Left lobe of liver (tissue), 2 donors: Measurements from ENCODE around the gene CIPC. TPM values are rescaled to one million over a fixed set of nuclear protein-coding genes. Genes with fewer than 3 reads are reported as not detected.

Source experiments
- ATAC-seq: fragments of 200-7000 bp; cut with Tn5 transposase; one replicate; pipeline ENCODE4 v1.9.1; 2020; ENCODE audit warnings: mild to moderate bottlenecking, moderate library complexity
- DNase-seq: peaks from one replicate; pipeline ENCODE4 v3.0.0-alpha.2; 2020; ENCODE audit warnings: low spot score
- total RNA-seq: library from RNA; stranded (reverse); gene quantifications from one replicate; pipeline ENCODE4 v1.2.1, GENCODE V29; 2021
- donor health status: DM: no; HTN: no; CAD: no; lungs with moderate emphysema.
- donor health status: DM: no; HTN: yes; CAD: no.

Gene CIPC
- total RNA-seq, 1 donor from 2014 or later = 11.8 TPM

DNA sequence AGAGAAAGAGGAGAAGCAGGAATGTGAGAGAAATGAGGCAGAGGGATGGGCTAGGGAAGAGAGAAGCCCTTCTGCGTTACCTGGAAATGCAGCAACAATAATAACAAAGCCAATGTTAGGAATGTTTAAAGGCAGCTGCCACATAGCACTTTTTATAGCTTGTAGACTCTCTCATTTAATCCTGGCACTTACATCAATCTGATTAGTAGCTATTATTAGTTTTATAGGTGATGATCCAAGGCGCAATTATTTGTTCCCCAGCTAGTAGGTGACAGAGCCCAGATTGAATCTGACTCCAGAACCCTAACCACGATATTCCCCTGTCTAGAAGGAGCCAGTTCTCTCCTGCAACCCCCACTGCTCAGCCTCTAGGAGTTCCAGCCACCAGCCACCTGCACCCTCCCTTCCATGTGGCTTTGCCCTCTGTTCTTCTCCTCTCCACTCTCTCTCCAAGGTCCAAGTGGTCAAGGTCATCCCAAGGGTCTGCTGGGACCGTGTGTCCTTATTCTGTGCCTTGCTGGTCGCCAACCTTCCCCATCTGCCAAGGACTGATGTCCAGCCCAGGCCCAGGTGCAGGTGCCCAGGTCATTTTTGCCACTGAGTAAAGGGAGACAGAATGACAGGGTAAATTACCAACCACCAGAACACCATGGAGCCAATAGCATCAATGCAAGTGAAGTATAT is 29.4 kb upstream of the CIPC start:
- no peak for DNase-seq

DNA sequence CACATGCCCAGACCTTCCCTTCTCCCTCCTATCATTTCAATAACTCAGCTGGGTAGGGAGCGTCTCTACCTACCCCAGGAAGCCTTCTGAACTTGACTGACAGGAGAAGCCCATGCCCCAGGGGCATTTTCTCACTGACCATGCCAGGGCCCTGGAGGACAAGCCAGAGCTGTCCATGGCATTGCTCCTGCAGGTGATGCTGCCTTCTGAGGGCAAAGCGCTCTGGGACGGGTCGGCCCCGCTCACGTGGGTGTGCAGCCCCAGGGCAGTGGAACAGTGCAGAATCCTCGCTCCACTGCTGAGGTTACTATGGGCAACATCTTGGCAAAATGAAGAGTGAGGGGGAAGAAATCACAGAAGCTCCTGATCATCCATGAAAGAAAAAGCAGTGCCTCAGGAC is 28.5 kb upstream of the CIPC start:
- DNase-seq (no peak), ATAC-seq (no peak)

More for the DNA sequence above, 29.4 kb upstream of the CIPC start:
- no peak for ATAC-seq

DNA sequence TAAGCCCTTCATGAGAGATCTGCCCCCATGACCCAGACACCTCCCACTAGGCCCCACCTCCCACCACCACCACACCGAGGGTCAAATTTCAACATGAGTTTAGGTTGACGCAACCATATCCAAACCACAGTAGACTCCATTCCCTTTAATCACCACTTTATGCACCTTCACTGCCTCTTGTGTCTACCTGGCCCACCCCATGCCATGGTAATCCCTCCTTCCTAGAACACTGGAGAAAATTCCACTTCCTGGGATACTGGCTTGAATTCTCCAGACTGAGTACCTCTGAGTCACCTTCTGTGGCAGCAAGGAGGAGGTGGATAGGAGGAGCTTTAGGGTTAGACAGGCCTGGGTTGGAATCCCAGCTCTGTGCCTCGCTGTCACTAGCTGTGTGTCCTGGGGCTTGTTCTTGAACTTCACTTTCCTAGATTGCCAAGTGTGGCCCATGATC is 26.1 kb upstream of the CIPC start:
- ATAC-seq = peak; percentile 55

DNA sequence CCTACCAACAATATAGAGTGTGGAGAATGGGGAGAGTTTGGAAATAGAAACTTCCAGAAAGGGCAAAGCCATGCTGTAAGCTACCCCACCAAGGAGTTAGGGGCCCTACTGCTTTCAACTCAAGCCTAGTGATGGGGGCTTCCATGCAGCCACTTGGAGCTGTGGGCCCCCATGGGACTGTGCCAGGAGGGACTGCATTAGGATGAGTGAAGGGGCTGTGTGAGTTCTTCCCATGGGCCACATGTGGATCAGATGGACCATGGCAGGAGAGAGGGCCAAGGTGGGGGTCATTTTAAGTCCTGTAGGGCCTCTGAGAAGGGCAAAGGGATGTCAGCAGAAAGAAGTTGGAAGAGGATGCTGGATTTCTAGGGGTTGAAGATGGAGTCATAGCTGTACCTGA is 23.1 kb upstream of the CIPC start:
- no peak for DNase-seq

More for the DNA sequence above, 26.1 kb upstream of the CIPC start:
- DNase-seq = peak; percentile 74

DNA sequence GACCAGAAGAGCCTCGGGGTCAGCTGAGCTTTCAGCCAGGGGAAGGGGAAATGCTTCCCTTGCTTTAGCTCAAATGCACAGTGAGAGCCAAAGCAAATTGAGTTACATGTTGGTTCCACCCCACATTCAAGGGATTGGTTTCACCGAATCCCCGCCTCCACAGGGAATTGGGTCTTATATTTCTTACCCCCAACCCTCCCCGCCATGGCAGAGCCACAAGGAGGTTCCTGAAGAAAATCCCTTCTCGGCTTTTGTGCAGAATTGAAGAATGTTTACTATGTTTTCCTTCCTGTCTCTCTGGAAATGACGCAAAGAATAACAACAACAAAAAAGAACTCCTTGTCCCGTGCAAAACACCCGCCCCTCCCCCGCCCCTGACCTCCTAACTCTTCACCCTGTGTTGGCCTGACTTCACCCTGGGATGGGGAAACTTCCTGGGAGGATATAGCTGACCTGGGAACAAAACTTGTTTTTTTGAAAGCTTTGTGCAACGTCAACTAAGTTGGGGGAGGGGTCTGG is 21.9 kb upstream of the CIPC start:
- DNase-seq = peak; percentile 81
- peak; percentile 84 for ATAC-seq

More for the DNA sequence above, 23.1 kb upstream of the CIPC start:
- no peak for ATAC-seq

DNA sequence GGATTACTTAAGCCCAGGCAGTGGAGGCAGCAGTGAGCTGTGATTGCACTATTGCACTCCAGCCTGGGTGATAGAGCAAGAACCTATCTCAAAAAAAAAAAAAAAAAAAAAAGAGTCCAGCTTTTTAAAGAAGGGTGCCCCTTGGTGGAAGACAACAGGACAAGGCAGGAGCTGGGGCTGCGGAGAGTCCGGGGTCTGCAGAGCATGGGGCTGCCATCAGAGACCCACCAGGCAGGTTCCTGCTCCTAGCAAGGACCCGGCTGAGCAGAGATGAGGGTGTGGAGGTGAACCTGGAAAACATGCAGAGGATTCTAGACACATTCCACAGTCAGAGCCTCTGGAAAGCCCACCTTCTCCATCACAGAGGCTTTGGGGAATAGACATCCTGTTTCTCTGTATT is 21.0 kb upstream of the CIPC start:
- ATAC-seq (peak; percentile 9), DNase-seq (no peak)

DNA sequence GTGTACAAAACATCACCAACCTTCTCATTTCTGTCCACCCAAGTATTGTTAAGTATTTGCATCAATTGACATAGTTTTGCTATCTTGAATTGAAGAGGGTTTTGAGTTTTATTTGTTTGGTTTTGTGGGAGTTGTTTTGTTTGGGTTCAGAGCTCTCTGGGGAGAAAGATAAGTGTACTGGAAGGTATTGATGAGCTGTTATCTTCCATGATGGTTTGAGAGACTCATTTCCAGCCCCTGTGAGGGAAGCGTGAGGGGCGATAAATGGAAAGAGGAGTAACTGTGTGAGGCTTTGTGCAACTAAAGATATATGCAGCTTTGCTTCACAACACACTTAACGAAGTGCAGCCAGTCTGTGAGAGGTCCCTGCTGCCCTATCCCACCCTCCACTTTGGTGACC is 15.7 kb upstream of the CIPC start:
- no peak for DNase-seq
- ATAC-seq = no peak

DNA sequence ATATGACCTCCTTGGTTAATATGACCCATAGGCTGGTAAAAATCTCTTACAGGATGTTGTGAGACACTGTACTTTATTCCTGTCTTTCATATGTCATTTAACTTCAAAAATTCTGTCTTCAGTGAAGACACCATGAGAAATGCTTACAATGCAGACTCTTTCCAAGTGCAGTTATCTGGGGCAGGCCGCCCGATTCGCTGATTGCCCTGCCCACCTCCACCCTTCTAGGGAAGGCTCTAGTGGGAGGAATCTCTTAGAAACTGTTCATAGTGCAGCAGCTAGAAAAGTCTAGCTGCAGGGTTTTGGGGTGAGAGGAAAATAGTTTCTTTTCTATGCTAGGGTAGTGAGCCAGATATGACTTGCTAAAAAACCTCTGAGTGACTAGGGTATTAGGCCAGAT is 15.0 kb upstream of the CIPC start:
- DNase-seq (no peak), ATAC-seq (no peak)

DNA sequence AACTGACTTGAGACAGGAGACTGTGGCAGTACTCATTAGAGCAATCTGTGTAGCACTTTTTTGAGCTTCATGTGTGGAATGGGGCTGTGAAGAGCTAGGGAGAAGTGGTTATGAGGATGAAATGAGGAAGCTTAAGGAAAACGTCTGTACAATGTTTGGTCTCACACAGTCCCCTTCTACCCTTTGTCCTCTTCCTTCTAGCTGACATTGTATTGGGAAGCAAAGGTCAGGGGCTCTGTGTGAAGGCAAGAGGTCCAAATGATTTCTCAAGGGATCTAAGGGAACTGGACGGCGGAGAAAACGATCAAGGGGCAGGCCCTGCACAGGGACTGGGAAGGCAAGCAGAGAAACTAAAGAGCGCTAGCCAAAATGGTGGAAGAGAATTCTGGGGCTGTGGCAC is 13.1 kb upstream of the CIPC start:
- ATAC-seq (no peak), DNase-seq (no peak)

DNA sequence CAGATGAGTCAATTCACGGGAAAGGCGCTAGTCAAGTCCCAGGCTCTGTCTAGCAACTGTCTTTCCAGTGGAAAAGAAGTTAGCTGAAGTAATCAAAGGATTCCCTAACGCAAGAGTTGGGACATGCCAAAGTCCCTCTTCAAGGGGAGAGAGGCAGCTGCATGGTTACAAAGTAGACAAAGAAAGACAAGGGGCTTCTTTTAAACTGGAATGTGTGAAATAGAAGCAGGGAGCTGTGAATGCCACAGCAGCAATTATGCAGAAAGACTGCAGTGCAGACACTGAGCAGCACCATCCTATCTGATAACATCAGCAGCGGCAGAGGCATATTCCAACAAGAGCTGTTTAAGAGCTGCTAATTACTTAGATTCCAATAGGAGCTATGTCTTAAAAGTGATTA is 12.5 kb upstream of the CIPC start:
- DNase-seq = no peak

DNA sequence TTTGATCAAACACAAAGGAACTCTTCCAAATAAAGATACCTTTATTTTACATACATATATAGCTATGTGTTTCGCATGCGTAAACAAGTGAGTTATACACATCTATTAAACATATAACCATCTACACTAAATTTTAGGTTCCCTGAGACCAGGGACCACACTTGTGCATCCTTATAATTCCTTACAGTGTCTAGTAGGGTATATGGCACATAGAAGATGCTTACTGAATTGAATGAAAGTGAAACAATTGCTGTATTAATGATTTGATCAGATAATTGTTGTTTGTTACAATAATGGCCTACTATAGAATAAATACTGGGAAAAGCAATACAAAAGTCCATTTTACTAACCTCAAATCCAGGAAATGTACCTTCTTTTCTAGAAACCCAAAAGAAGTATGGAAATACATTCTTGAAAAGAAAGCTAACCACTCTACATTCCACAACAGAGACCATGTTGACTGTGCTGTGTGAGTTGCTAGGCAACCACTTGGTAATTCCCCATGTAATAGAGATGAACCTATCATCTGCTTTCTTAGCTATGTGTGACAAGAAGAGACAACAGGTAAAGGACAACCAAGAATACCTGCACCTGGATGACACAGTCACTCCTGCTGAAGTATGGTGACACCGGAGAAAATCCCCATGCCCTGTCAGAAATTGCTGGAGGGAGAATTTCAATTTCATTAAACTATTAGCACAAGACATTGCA is 11.9 kb upstream of the CIPC start:
- DNase-seq = no peak
- ATAC-seq = no peak

More for the DNA sequence above, 12.5 kb upstream of the CIPC start:
- no peak for ATAC-seq

DNA sequence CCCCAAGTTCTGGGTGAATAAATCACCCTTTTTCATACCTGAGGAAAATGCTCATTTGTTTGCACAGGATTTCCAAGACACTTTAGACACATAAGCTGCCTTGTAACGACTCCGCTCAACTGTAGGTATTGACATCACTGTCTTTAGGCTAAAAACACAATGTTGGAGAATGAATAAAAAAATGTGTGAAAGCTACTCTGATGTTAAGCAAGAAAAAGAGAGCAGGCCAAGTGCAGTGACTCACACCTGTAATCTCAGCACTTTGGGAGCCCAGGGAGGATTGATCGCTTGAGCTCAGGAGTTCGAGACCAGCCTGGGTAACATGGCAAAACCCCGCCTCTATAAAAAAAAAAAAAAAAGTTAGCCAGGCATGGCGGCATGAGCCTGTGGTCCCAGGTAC is 11.1 kb upstream of the CIPC start:
- no peak for ATAC-seq
- no peak for DNase-seq

DNA sequence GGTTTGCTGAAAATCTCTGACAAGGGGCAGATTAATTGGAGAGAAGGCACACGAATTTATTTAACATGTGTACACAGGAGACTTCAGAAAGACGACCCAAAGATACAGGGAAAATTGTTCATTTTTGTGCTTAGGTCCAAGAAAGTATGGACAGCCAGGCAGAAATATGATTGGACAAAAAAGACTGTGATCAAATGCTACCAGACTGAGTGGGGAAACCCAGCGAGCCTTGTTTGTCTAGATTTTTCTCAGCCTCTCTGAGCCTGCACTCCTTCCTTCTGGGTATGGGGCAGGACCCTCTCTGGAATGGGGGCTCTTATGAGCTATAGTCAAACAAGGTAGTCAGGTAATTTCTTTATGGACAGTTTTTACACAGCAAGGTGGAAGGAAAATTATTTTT is 10.4 kb upstream of the CIPC start:
- no peak for ATAC-seq
- no peak for DNase-seq

DNA sequence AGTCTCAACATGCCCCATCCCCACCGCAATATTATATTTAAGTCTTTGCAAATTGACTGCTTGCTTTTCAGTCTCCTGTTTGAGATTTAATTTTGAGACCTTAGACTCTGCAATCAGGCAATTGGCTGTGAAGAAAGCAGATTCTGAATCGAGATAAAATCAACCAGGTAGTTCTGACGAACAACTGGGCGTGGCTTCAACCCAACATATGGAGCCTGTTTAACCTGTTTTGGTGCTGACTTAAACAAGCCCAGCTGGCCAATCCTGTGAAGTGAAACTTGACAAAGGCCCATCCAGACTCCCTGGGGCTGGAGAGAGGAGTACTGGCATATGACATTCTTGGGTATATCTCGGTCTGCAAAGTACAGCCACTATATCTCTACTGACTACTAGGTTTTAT is 9.8 kb upstream of the CIPC start:
- ATAC-seq (no peak), DNase-seq (no peak)

DNA sequence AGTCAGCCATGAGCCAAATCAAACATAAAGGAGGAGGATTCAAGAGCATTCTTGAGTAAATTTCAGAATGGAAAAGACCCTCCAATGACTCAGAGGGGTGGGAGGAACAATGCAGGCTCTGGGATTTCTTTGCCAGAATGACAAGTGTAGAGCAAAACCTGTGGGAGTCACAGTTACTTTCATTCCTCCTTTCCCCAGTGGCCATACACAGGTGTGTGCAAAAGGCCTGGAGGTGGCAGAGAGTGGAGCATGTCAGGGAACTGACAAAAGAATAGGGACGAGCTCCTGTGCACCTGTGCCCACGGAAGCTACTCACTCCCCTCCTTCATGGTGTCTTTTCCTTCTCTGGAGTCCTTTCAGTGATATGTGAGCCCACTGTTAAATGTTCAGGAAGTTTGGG is 9.4 kb upstream of the CIPC start:
- no peak for DNase-seq
- ATAC-seq = no peak

DNA sequence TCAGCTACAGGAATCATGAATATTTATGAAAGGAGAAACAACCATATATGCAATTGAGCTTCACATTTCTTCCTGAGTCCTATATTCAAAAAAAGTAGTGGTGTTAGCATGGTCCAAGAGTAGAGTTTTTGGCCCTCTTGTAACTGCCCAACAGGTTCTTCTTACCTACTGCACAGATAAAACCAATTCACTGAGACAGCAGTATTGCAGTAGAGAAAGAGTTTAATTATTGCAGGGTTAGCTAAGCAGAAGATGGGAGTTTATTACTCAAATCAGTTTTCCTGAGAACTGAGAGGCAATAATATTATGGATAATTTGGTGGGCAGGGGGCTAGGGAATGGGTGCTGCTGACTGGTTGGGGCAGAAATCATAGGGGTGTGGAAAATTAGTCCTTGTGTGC is 6.5 kb upstream of the CIPC start:
- DNase-seq = no peak
- ATAC-seq = no peak

DNA sequence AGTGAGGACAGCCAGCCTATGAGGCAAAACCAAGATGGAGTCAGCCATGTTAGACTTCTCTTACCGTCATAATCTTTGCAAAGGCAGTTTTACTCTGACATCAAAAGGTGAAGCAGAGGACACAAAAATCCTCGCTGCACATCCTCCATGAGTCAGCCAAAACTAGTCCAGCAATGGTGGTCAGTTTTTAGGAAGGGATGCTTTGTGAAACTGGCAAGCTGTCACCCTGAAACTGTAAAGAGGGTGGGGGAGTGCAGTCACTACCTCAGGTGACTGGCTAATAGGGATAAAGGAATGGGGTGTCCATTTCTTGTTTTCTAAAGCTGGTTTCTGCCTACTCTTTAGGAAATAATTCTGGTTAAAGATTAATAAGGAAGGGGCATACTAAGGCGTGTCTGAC is 5.4 kb upstream of the CIPC start:
- no peak for DNase-seq

DNA sequence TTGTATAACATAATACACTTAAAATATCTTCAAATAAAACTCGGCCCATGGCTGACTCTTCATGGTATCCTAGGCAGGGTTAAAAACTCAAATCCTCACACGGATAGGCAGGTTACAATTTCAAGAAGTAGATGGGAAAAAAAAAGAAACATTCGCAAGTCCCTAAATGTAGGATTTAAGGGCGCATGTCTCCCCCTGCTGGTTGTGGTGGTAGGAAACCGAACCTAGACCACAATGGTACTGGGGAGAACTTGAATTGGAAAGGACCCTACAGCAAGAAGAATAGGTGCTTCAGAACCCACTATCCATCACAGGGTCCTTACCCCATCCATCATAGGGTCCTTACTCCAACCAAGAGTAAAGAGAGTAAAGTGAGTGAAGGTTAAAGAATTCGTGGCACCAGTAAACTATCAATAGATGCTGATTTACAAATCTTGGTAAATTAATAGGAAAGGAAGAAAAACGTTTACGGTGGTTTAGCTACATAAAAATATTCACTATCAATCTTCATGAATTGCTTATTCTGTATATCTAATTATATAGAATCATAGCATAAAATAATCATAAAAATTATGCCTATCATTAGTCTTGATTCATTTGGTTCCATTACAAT is 3.3 kb upstream of the CIPC start:
- ATAC-seq = no peak

More for the DNA sequence above, 5.4 kb upstream of the CIPC start:
- no peak for ATAC-seq

DNA sequence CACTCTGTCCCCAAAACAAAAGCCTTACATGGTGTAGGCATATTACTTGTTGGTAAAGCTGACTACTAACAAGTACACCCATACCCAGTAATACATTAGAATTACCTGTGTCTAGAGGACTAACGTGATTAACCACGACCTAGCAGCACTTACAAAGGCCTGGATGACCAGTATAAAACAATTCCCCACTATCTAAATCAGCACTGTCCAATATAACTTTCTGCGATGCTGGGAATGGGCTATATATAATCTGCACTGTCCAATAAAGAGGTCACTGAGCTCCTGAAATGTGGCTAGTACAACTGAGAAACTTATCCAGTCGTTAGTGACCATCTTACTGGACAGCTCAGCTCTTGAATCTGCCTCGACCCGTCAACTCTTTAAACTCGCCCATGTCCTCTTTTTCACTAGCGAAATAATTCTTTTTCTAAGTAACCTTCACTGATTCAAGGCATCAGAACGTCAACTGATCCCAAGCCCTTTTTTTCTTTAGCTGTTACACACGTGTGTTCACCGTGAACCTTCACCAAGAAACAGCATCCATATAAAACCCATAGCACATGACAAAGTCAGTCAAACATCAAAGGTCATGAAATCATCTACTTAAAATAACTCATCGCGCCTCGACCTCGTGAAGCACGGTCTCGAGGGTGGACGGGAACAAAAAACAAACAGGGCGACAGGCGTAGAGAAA is 905 bp upstream of the CIPC start:
- no peak for DNase-seq
- no peak for ATAC-seq

More for the DNA sequence above, 3.3 kb upstream of the CIPC start:
- peak; percentile 76 for DNase-seq

DNA sequence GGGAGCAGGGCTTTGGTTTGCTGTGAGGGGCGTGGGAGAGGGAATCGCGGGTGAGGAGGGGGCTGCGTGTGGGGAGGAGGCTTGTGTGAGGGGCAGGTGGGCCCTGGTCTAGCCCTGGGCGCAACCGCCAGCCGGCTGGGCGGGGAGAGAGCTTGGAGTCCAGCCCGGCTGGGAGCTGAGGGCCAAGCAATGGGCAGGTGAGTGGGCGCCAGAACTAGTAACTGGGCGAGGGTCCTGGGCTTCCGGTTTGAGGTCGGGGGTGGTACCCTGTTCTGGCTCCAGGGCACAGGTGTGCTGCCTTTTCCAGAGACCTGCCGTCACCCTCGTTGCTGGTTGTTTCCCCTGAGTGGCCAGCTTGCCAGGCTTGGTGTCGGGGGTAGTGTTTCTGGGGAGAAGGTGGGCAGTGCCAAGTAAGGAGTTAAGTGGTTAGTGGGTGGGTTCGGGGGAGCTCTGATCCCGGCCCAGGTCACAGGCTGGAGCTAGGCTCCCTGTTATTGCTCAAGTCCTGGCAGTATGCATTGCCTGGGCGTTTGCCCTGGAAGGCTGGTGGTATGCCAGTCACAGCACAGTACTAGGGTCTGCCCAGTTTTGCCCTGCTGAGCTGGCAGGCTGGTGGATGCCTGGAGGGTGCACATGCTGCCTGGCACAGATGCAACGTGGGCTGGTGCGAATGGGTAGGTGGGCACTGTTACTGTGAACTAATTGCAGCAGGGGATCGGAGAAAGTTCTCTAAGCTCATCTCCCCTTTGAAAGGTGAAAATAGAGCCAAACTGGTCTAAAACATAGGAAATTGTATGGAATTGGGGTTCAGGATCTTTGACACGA is 683 bp downstream of the CIPC start:
- peak; percentile 91 for DNase-seq
- peak; percentile 68 for ATAC-seq
